SIG-M5 treated with dmso at 0.1 percent for 504 hours (cell line): Measurements from ENCODE around the gene NAB2.
"Not testable (repeated sequence)": the region's sequence is repeated elsewhere in the genome, so short reads cannot be mapped to it uniquely, and the experiment has no call there.

Experiments used
- DNase-seq: peaks from one replicate; lab custom pipeline; 2025; ENCODE audit not compliant: unreplicated experiment; lab: John Stamatoyannopoulos, UW

Gene NAB2

GRCh38 chr12:57088354-57089270 lies at the start of gene NAB2:
NAB2 (plus strand) TSS chr12:57089114; CDS start chr12:57089272, 158 bp downstream.
- DNase-seq: peak; percentile 98

GRCh38 chr12:57040211-57040610 lies 48.7 kb upstream of the NAB2 start:
- no peak for DNase-seq

GRCh38 chr12:57040750-57041149 lies 48.2 kb upstream of the NAB2 start:
- no peak for DNase-seq

GRCh38 chr12:57042695-57043094 lies 46.2 kb upstream of the NAB2 start:
- no peak for DNase-seq

- no peak for DNase-seq
Measured at GRCh38 chr12:57044468-57044867, 44.4 kb upstream of the NAB2 start.

GRCh38 chr12:57044889-57045288 lies 44.0 kb upstream of the NAB2 start:
- no peak for DNase-seq

GRCh38 chr12:57046086-57046791 lies 42.7 kb upstream of the NAB2 start:
- DNase-seq: no peak

- peak; percentile 89 for DNase-seq
Measured at GRCh38 chr12:57046947-57047890, 41.7 kb upstream of the NAB2 start.

GRCh38 chr12:57047981-57048380 lies 40.9 kb upstream of the NAB2 start:
- no peak for DNase-seq

GRCh38 chr12:57048423-57049118 lies 40.3 kb upstream of the NAB2 start:
- no peak for DNase-seq

- DNase-seq: no peak
Measured at GRCh38 chr12:57049119-57049446, 39.8 kb upstream of the NAB2 start.

- DNase-seq: no peak
Measured at GRCh38 chr12:57049890-57050289, 39.0 kb upstream of the NAB2 start, which contains the start of gene MYO1A. MYO1A (minus strand) TSS chr12:57050129; CDS start chr12:57048323, 1,806 bp downstream.

GRCh38 chr12:57051011-57051410 lies 37.9 kb upstream of the NAB2 start:
- DNase-seq: no peak

GRCh38 chr12:57053146-57053545 lies 35.8 kb upstream of the NAB2 start:
- not testable (repeated sequence) for DNase-seq

- DNase-seq: not testable (repeated sequence)
Measured at GRCh38 chr12:57053901-57054300, 35.0 kb upstream of the NAB2 start.

- DNase-seq: peak; percentile 58
Measured at GRCh38 chr12:57055824-57056223, 33.1 kb upstream of the NAB2 start.

- no peak for DNase-seq
Measured at GRCh38 chr12:57057067-57057751, 31.7 kb upstream of the NAB2 start.

GRCh38 chr12:57058454-57058853 lies 30.5 kb upstream of the NAB2 start:
- no peak for DNase-seq

- peak; percentile 75 for DNase-seq
Measured at GRCh38 chr12:57063991-57064685, 24.8 kb upstream of the NAB2 start.
